Measurements from ENCODE around the gene TMEM181.
"Not testable (repeated sequence)": the region's sequence is repeated elsewhere in the genome, so short reads cannot be mapped to it uniquely, and the experiment has no call there.

The TMEM181 gene

GRCh38 chr6:158609455-158610155, 49.7 kb downstream of the TMEM181 start:
- intact Hi-C loops (cut with DNase I): loop anchor here (10.0 kb wide), 2 partner anchors 65 to 395 kb away; no protein-coding TSS in a partner anchor
- no peak for DNase-seq

GRCh38 chr6:158610319-158610968, 50.6 kb downstream of the TMEM181 start:
- intact Hi-C loops (cut with DNase I): no loop called here
- peak in 4 of 42 donors; percentile 23 to 47 (median 32) for DNase-seq

GRCh38 chr6:158611039-158611438, 51.1 kb downstream of the TMEM181 start:
- peak in 4 of 42 donors; percentile 6 to 19 (median 14) for DNase-seq
- intact Hi-C loops (cut with DNase I): no loop called here

- DNase-seq: peak in 35 of 42 donors; percentile 10 to 75 (median 52)
Observed at GRCh38 chr6:158611541-158612370, 51.9 kb downstream of the TMEM181 start.

GRCh38 chr6:158614606-158615005, 54.7 kb downstream of the TMEM181 start:
- intact Hi-C loops (cut with DNase I): not testable (repeated sequence)

More at GRCh38 chr6:158611541-158612370, 51.9 kb downstream of the TMEM181 start:
- intact Hi-C loops (cut with DNase I): no loop called here

GRCh38 chr6:158618289-158618688, 58.4 kb downstream of the TMEM181 start:
- intact Hi-C loops (cut with DNase I); DNase-seq: not testable (repeated sequence)

More at GRCh38 chr6:158614606-158615005, 54.7 kb downstream of the TMEM181 start:
- not testable (repeated sequence) for DNase-seq

GRCh38 chr6:158619922-158620801, 60.3 kb downstream of the TMEM181 start:
- intact Hi-C loops (cut with DNase I): no loop called here
- DNase-seq: peak in 4 of 42 donors; percentile 12 to 35 (median 28)

GRCh38 chr6:158620963-158621693, 61.2 kb downstream of the TMEM181 start:
- DNase-seq: peak in 3 of 42 donors; percentile 18 to 29 (median 26)
- intact Hi-C loops (cut with DNase I): no loop called here

GRCh38 chr6:158621694-158622544, 62.0 kb downstream of the TMEM181 start:
- DNase-seq: peak in 3 of 42 donors; percentile 24 to 33 (median 29)
- intact Hi-C loops (cut with DNase I): no loop called here

GRCh38 chr6:158622545-158623190, 62.8 kb downstream of the TMEM181 start:
- intact Hi-C loops (cut with DNase I): no loop called here
- DNase-seq: peak in 2 of 42 donors; percentile 19 to 34

- intact Hi-C loops (cut with DNase I): no loop called here
- DNase-seq: peak in 40 of 42 donors; percentile 35 to 92 (median 69)
Observed at GRCh38 chr6:158624684-158625682, 65.1 kb downstream of the TMEM181 start.

GRCh38 chr6:158625881-158626305, 66.0 kb downstream of the TMEM181 start:
- intact Hi-C loops (cut with DNase I): no loop called here
- DNase-seq: peak in 2 of 42 donors; percentile 34 to 38

GRCh38 chr6:158626360-158627167, 66.7 kb downstream of the TMEM181 start:
- intact Hi-C loops (cut with DNase I): no loop called here
- peak in 2 of 42 donors; percentile 23 to 30 for DNase-seq

All from head of caudate nucleus (tissue), 42 donors.